ENCODE results near the gene UBE2R2.
"Not testable (repeated sequence)": the region's sequence is repeated elsewhere in the genome, so short reads cannot be mapped to it uniquely, and the experiment has no call there.

The UBE2R2 gene

GRCh38 chr9:33795819-33796218 is 21.1 kb upstream of the UBE2R2 start:
- H3K4me1 ChIP-seq: peaks cover 0 to 29% (median 0%) of the 10 kb centered on the region in 10 experiments; a peak in 4 of 20 replicates
- no peak overlapping the region for H3K4me3 ChIP-seq
- no peak overlapping the region for H3K9ac ChIP-seq
- H3K27me3 ChIP-seq: no peaks in the 10 kb centered on the region
- no peak overlapping the region for H3K4me2 ChIP-seq
- no peaks in the 10 kb centered on the region for H4K20me1 ChIP-seq
- H3K36me3 ChIP-seq: no peaks in the 10 kb centered on the region
- H3K27ac ChIP-seq: no peak overlapping the region
- no peak for TF ChIP-seq Cebpa-rat (IDR thresholded peaks at IDR 0.05)
- H3K9me3 ChIP-seq (replicated peaks in 1 of 11): peaks cover 0 to 16% (median 0%) of the 10 kb centered on the region in 11 experiments; a peak in 3 of 22 replicates

GRCh38 chr9:33796679-33797078 is 20.3 kb upstream of the UBE2R2 start:
- H3K27ac ChIP-seq: not testable (repeated sequence)
- H3K9me3 ChIP-seq (replicated peaks in 1 of 11): peaks cover 0 to 16% (median 0%) of the 10 kb centered on the region in 11 experiments; a peak in 3 of 22 replicates

GRCh38 chr9:33797837-33798236 is 19.1 kb upstream of the UBE2R2 start:
- Histone ChIP-seq H3K36me3 (no peaks in the 10 kb centered on the region), H3K27ac (no peak overlapping the region), H3K9ac (no peak overlapping the region), H4K20me1 (no peaks in the 10 kb centered on the region), H3K9me3 (replicated peaks in 1 of 11) (peaks cover 0 to 16% (median 0%) of the 10 kb centered on the region in 11 experiments; a peak in 3 of 22 replicates), H3K27me3 (no peaks in the 10 kb centered on the region), H3K4me2 (no peak overlapping the region), H3K4me1 (peaks cover 0 to 11% (median 0%) of the 10 kb centered on the region in 10 experiments; a peak in 3 of 20 replicates), H3K4me3 (no peak overlapping the region)
- TF ChIP-seq Cebpa-rat (IDR thresholded peaks at IDR 0.05): no peak

More at GRCh38 chr9:33796679-33797078, 20.3 kb upstream of the UBE2R2 start:
- not testable (repeated sequence) for H3K27me3 ChIP-seq, H3K4me2 ChIP-seq, H3K9ac ChIP-seq, H3K36me3 ChIP-seq, H4K20me1 ChIP-seq, H3K4me3 ChIP-seq
- peaks cover 0 to 21% (median 0%) of the 10 kb centered on the region in 10 experiments; a peak in 4 of 20 replicates for H3K4me1 ChIP-seq

- Histone ChIP-seq H3K4me2 (no peak overlapping the region), H3K9ac (no peak overlapping the region), H3K4me3 (no peak overlapping the region), H3K27ac (no peak overlapping the region), H4K20me1 (no peaks in the 10 kb centered on the region), H3K27me3 (no peaks in the 10 kb centered on the region), H3K36me3 (no peaks in the 10 kb centered on the region), H3K9me3 (replicated peaks in 1 of 11) (peaks cover 0 to 16% (median 0%) of the 10 kb centered on the region in 11 experiments; a peak in 3 of 22 replicates), H3K4me1 (peaks cover 0 to 7% (median 0%) of the 10 kb centered on the region in 10 experiments; a peak in 3 of 20 replicates)
- no peak for TF ChIP-seq Cebpa-rat (IDR thresholded peaks at IDR 0.05)
Measured at GRCh38 chr9:33798545-33798944, 18.4 kb upstream of the UBE2R2 start.

GRCh38 chr9:33799928-33800704 is 16.8 kb upstream of the UBE2R2 start:
- H3K9ac ChIP-seq: no peak overlapping the region
- no peaks in the 10 kb centered on the region for H3K36me3 ChIP-seq
- H4K20me1 ChIP-seq: no peaks in the 10 kb centered on the region
- H3K9me3 ChIP-seq (replicated peaks in 1 of 11): peaks cover 0 to 16% (median 0%) of the 10 kb centered on the region in 11 experiments; a peak in 3 of 22 replicates
- TF ChIP-seq Cebpa-rat (IDR thresholded peaks at IDR 0.05): no peak
- no peak overlapping the region for H3K4me2 ChIP-seq
- H3K4me1 ChIP-seq: no peaks in the 10 kb centered on the region
- no peak overlapping the region for H3K27ac ChIP-seq
- no peaks in the 10 kb centered on the region for H3K27me3 ChIP-seq
- no peak overlapping the region for H3K4me3 ChIP-seq

GRCh38 chr9:33800886-33801285 is 16.1 kb upstream of the UBE2R2 start:
- Histone ChIP-seq H3K4me1 (no peaks in the 10 kb centered on the region), H3K27me3 (no peaks in the 10 kb centered on the region), H3K9me3 (replicated peaks in 1 of 11) (peaks cover 0 to 16% (median 0%) of the 10 kb centered on the region in 11 experiments; a peak in 3 of 22 replicates), H3K4me2 (no peak overlapping the region), H3K4me3 (no peak overlapping the region), H3K27ac (no peak overlapping the region), H3K36me3 (no peaks in the 10 kb centered on the region), H4K20me1 (no peaks in the 10 kb centered on the region), H3K9ac (no peak overlapping the region)
- no peak for TF ChIP-seq Cebpa-rat (IDR thresholded peaks at IDR 0.05)

- not testable (repeated sequence) for H3K4me3 ChIP-seq; H3K27ac ChIP-seq; H3K9ac ChIP-seq; H3K27me3 ChIP-seq; H3K36me3 ChIP-seq; H4K20me1 ChIP-seq; H3K4me1 ChIP-seq; H3K4me2 ChIP-seq; H3K9me3 ChIP-seq (replicated peaks in 1 of 11)
Measured at GRCh38 chr9:33801943-33802500, 14.9 kb upstream of the UBE2R2 start.

GRCh38 chr9:33804196-33804595 is 12.8 kb upstream of the UBE2R2 start:
- not testable (repeated sequence) for H3K9me3 ChIP-seq (replicated peaks in 1 of 11); H3K4me1 ChIP-seq; H4K20me1 ChIP-seq; H3K9ac ChIP-seq; H3K4me3 ChIP-seq; H3K27me3 ChIP-seq; H3K36me3 ChIP-seq; H3K27ac ChIP-seq; H3K4me2 ChIP-seq

- not testable (repeated sequence) for H3K36me3 ChIP-seq; H3K4me2 ChIP-seq; H4K20me1 ChIP-seq; H3K4me3 ChIP-seq; H3K9ac ChIP-seq; H3K27ac ChIP-seq; H3K27me3 ChIP-seq; H3K9me3 ChIP-seq (replicated peaks in 1 of 11); H3K4me1 ChIP-seq
Measured at GRCh38 chr9:33807156-33807555, 9.8 kb upstream of the UBE2R2 start.

GRCh38 chr9:33808979-33809322 is 8.0 kb upstream of the UBE2R2 start:
- not testable (repeated sequence) for H4K20me1 ChIP-seq; H3K36me3 ChIP-seq; H3K4me1 ChIP-seq; H3K27ac ChIP-seq; H3K9me3 ChIP-seq (replicated peaks in 1 of 11); H3K4me2 ChIP-seq; H3K27me3 ChIP-seq; H3K9ac ChIP-seq; H3K4me3 ChIP-seq
